ENCODE data around the gene ABCC10. TPM values are rescaled to one million over a fixed set of nuclear protein-coding genes. Genes with fewer than 3 reads are reported as not detected.

Gene ABCC10
- total RNA-seq, 2 donors from 2014 or later, result 18.0 to 38.1 TPM

- Histone ChIP-seq H3K27ac (no peak overlapping the region), H3K36me3 (no peaks in the 10 kb centered on the region), H3K4me3 (no peak overlapping the region), H3K9me3 (no peaks in the 10 kb centered on the region), H3K4me1 (replicated peaks) (no peaks in the 10 kb centered on the region), H3K27me3 (replicated peaks; ENCODE audit: insufficient read depth) (no peaks in the 10 kb centered on the region)
- no peak for DNase-seq (ENCODE audit: low spot score)
- intact Hi-C loops (cut with DNase I), result no loop called here
- TF ChIP-seq, protein P1, sequence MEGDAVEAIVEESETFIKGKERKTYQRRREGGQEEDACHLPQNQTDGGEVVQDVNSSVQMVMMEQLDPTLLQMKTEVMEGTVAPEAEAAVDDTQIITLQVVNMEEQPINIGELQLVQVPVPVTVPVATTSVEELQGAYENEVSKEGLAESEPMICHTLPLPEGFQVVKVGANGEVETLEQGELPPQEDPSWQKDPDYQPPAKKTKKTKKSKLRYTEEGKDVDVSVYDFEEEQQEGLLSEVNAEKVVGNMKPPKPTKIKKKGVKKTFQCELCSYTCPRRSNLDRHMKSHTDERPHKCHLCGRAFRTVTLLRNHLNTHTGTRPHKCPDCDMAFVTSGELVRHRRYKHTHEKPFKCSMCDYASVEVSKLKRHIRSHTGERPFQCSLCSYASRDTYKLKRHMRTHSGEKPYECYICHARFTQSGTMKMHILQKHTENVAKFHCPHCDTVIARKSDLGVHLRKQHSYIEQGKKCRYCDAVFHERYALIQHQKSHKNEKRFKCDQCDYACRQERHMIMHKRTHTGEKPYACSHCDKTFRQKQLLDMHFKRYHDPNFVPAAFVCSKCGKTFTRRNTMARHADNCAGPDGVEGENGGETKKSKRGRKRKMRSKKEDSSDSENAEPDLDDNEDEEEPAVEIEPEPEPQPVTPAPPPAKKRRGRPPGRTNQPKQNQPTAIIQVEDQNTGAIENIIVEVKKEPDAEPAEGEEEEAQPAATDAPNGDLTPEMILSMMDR (IDR thresholded peaks at IDR 0.05), result no peak
- TF ChIP-seq POLR2A (IDR thresholded peaks at IDR 0.05) (no peak), POLR2AphosphoS5 (IDR thresholded peaks at IDR 0.05) (no peak)
- WGBS, result 98% methylated on average over 4 of the region's 4 CpGs
Measured at GRCh38 chr6:43472515-43472914, 45.2 kb downstream of the ABCC10 start.

GRCh38 chr6:43475516-43475915 lies 48.2 kb downstream of the ABCC10 start:
- Histone ChIP-seq H3K27ac (no peak overlapping the region), H3K36me3 (no peaks in the 10 kb centered on the region), H3K4me1 (replicated peaks) (peaks cover 7% of the 10 kb centered on the region), H3K27me3 (replicated peaks; ENCODE audit: insufficient read depth) (no peaks in the 10 kb centered on the region), H3K4me3 (no peak overlapping the region), H3K9me3 (no peaks in the 10 kb centered on the region)
- 79% methylated on average over 6 of the region's 6 CpGs for WGBS
- no peak for TF ChIP-seq POLR2A (IDR thresholded peaks at IDR 0.05)
- TF ChIP-seq, protein P1 (IDR thresholded peaks at IDR 0.05), result no peak
- no peak for TF ChIP-seq POLR2AphosphoS5 (IDR thresholded peaks at IDR 0.05)
- intact Hi-C loops (cut with DNase I), result no loop called here
- DNase-seq (ENCODE audit: low spot score), result no peak

GRCh38 chr6:43476746-43477145 lies 49.4 kb downstream of the ABCC10 start:
- no peak for DNase-seq (ENCODE audit: low spot score)
- H3K9me3 ChIP-seq, result no peaks in the 10 kb centered on the region
- no peaks in the 10 kb centered on the region for H3K27me3 ChIP-seq (replicated peaks; ENCODE audit: insufficient read depth)
- 15% methylated on average over 2 of the region's 2 CpGs for WGBS
- intact Hi-C loops (cut with DNase I), result no loop called here
- H3K27ac ChIP-seq, result peak overlapping the region; percentile 81 to 83
- TF ChIP-seq POLR2AphosphoS5 (IDR thresholded peaks at IDR 0.05) (no peak), POLR2A (IDR thresholded peaks at IDR 0.05) (no peak)
- TF ChIP-seq, protein P1 (IDR thresholded peaks at IDR 0.05), result no peak
- H3K4me1 ChIP-seq (replicated peaks), result peaks cover 7% of the 10 kb centered on the region
- H3K36me3 ChIP-seq, result no peaks in the 10 kb centered on the region
- peak overlapping the region; percentile 61 to 85 for H3K4me3 ChIP-seq

DNA sequence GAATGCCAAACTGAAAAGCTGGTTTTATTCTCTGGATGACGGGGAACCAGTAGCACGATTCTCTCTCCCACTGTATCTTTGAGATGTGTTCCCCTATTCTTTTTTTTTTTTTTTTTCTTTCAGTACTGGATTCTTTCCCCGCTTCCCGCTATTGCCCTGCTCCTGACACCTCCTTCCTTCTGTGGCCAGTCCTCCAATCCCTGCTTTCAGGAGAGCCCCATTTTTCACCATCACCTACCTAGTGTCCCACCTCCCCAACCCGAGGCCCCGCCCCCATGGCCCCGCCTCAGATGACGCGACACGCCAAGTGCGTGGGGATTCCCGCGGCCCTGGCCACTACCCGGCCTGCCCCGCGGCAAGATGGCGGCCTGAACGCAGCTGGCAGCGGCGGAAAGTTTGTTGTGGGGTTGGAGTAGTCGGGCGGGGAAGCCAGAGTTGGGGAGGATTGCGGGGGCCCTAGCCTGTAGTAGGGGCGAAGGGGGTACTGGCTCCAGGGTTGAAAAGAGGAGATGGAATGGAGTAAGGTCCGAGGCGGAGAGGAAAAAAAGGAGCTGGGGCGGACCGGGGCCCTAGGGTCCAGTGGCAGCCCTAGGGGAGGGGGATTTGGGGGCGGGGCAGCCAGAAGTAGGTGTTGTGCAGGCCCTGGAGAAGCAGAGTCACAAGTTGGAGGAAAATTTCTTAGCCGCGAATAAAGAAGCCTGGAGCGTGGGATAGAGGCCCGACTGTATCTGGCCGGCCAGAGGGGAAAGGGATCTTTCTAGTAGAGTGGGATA lies 50.1 kb downstream of the ABCC10 start, which contains the start of gene TJAP1:
Gene TJAP1, plus strand, starts transcription at position 336 of the 773 bp plus-strand sequence. CDS start 21,432 bp downstream, outside the sequence.
- Histone ChIP-seq H3K36me3 (no peaks in the 10 kb centered on the region), H3K9me3 (no peaks in the 10 kb centered on the region), H3K27ac (peak within 1 kb of the TSS; percentile 81 to 83), H3K4me3 (peak within 1 kb of the TSS; percentile 61 to 85), H3K27me3 (replicated peaks; ENCODE audit: insufficient read depth) (no peaks in the 10 kb centered on the region), H3K4me1 (replicated peaks) (peaks cover 7% of the 10 kb centered on the region)
- peak; percentile 91 for DNase-seq (ENCODE audit: low spot score)
- intact Hi-C loops (cut with DNase I), result no loop called here
- under 1% methylated on average over 34 of the region's 34 CpGs for WGBS
- TF ChIP-seq, protein P1 (IDR thresholded peaks at IDR 0.05), result no peak
- TF ChIP-seq POLR2AphosphoS5 (IDR thresholded peaks at IDR 0.05) (peak; percentile 93), POLR2A (IDR thresholded peaks at IDR 0.05) (peak; percentile 79)

GRCh38 chr6:43478008-43478372 lies 50.6 kb downstream of the ABCC10 start:
- H3K4me1 ChIP-seq (replicated peaks), result peaks cover 7% of the 10 kb centered on the region
- no peaks in the 10 kb centered on the region for H3K27me3 ChIP-seq (replicated peaks; ENCODE audit: insufficient read depth)
- DNase-seq (ENCODE audit: low spot score), result no peak
- H3K36me3 ChIP-seq, result no peaks in the 10 kb centered on the region
- WGBS, result 10% methylated on average over 3 of the region's 3 CpGs
- intact Hi-C loops (cut with DNase I), result no loop called here
- TF ChIP-seq POLR2AphosphoS5 (IDR thresholded peaks at IDR 0.05) (no peak), POLR2A (IDR thresholded peaks at IDR 0.05) (no peak)
- TF ChIP-seq, protein P1 (IDR thresholded peaks at IDR 0.05), result no peak
- no peaks in the 10 kb centered on the region for H3K9me3 ChIP-seq
- peak overlapping the region; percentile 61 to 85 for H3K4me3 ChIP-seq
- peak overlapping the region; percentile 81 to 83 for H3K27ac ChIP-seq
